Middle frontal gyrus (tissue), 1 donor: ENCODE data around the gene ARPC1A.
"Not testable (repeated sequence)": the region's sequence is repeated elsewhere in the genome, so short reads cannot be mapped to it uniquely, and the experiment has no call there.

Experiments used
- DNase-seq: peaks from one replicate; pipeline ENCODE4 v3.0.0-alpha.2; 2015; ENCODE audit warnings: low spot score; ENCODE audit errors: extremely low spot score

Gene ARPC1A

DNA sequence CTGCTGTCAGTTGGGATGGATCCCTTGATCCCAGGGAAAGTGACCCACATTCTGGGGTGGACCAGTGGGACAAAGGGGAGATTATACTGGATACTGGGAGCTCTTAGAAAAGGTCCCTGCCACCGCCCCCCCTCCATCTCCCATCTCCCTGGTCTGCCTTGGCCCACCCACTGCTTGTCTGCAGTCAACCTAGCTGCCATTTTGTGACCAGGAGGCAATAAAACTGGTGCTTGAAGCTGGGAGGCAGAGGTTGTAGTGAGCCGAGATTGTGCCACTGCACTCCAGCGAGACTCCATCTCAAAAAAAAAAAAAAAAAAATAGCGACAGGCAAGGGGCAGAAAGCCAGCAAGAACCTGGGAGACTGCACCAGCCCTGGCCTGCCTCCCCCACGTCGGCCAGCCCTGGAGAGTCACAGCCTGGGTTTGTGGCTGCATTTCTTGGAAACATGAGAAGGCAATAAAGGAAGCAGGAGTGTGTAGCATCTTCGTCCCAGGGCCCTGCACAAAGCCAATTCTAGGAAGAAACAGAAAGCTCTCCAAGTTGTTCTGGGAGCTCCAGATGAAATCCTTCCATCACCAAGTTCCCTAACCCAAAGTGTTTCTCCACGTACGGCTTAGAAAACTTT lies 44.2 kb downstream of the ARPC1A start:
- DNase-seq = no peak

DNA sequence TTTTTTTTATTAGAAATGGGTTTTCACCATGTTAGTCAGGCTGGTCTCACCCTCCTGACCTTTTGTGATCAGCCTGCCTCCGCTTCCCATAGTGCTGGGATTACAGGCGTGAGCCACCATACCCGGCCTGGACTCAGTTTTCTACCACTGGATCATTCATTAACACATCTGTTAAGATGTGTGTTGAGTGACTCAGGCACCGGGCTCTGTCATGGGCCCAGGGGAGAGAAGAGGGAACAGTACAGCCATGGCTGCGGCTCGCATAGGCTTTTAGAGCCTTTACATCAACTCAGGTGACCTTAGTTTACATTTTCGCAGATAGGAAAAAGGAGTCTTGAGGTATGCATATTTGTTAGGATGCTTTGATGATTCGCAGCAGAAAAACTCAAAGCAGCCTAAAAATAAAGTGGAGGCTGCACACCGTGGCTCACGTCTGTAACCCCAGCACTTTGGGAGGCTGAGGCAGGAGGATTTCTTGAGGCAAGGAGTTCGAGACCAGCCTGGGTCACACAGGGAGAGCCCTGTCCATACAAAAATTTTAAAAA lies 45.8 kb downstream of the ARPC1A start:
- no peak for DNase-seq

DNA sequence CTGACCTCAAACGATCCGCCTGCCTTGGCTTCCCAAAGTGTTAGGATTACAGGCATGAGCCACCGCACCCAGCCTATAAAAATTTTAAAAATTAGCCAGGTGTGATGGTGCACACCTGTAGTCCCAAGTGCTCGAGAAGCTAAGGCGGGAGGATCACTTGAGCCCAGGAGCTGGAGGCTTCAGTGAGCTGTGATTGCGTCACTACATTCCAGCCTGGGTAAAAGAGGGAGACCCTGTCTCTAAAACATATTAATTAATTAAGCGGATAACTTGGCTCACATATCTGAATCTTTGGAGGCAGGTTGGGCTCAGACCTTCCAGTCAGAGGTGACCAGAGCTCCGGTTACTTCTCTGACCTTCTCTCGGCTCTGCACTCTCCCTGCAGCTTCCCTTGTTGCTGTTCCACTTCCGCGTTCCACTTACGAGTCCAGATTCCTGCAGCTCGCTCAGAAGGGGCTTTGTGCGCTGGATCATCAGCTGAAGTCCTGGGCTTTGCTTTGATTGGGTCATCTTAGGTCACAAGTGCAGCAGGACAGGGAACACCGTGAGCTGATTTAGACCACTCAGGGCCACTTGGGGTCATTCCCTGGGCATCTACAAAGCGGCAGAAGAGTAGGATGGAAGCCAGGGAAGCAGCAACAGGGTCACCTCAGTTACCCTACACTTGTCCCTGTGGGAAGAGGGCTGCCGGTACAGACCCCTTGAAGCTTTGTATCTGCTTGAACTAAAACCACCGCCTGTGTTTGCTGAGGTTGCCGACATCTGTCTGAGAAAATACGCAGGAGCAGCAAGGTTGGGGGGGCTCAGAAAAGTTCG lies 46.8 kb downstream of the ARPC1A start:
- DNase-seq = no peak

DNA sequence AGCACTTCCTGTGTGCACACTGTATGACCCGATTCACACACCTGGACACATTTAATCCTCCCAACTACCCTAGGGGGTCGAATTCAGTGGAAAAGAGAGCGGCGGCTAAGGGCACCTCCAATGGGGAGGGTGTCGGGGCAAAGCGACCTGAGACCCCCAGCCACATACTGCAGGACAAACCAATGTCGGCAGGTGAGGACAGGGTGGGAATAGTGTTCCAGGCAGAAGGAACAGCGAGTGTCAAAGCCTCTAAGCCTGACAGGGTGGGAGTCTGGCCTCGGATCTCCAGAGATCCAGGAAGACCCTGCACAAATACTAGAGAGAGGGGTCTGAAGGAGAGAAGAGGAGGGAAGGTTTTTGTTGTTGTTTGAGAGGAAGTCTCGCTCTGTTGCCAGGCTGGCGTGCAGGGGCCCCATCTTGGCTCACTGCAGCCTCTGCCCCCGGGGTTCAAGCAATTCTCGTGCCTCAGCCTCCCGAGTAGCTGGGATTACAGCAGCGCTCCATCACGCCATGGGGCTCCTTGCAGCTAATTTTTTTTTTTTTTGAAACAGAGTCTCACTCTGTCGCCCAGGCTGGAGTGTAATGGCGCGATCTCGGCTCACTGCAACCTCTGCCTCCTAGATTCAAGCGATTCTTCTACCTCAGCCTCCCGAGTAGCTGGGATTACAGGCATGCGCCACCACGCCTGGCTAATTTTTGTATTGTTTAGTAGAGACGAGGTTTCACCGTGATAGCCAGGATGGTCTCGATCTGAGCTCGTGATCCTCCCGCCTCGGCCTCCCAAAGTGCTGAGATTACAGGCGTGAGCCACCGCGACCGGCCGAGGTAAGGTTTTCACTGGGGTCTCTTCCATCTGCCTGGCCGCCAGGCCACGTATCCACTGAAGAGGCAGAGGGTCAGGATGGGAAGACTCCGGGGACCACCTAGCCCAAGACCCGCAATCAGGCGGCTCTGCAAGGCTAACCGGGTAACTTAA lies 47.7 kb downstream of the ARPC1A start:
- DNase-seq = no peak

DNA sequence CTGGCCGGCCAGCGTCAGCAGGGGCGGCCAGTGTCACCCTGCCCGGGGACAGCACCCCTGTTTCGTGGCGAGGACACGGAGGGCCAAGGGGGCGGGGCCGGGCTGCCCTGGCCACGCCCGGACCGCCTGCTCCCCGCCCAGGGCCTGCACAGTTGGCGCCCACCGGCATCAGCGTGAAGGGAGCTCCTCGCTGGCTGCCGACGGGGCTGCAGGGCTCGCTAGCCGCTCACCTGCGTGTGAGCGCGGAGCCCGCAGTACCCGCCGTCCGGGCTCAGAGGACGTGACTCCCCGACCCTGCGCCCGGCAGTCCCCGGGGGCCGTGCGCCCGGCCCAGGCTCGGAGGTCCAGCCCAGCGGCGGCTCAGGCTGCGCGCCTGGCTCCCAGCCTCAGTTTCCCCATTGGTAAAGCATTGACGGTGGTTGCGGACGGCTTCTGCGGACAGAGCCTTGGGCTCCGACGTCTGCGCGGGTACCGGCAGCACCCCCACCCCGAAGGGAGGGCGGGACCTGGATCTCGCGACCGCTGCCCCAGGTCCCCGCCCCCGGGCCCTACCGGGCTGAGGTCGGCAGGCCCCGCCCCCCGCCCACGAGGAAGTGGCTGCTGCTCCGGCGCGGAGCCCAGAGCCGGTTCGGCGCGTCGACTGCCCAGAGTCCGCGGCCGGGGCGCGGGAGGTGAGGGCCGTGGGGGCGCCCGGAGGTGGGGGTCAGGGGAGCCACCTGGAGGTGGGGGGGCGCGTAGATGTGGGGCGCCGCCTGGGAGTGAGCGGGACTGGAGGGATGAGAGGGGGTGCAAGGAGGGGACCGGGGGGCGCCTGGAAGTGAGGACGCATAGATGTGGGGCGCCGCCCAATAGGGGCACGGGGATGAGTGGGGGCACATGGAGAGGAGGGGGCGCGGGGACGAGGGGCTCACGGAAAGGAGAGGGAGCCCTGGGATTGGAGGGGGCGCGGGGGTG lies 48.7 kb downstream of the ARPC1A start, which contains the start of gene ARPC1B:
TSS of gene ARPC1B (plus strand) at position 620 of the 954 bp plus-strand sequence. CDS start 10,985 bp downstream, outside the sequence.
- no peak for DNase-seq

DNA sequence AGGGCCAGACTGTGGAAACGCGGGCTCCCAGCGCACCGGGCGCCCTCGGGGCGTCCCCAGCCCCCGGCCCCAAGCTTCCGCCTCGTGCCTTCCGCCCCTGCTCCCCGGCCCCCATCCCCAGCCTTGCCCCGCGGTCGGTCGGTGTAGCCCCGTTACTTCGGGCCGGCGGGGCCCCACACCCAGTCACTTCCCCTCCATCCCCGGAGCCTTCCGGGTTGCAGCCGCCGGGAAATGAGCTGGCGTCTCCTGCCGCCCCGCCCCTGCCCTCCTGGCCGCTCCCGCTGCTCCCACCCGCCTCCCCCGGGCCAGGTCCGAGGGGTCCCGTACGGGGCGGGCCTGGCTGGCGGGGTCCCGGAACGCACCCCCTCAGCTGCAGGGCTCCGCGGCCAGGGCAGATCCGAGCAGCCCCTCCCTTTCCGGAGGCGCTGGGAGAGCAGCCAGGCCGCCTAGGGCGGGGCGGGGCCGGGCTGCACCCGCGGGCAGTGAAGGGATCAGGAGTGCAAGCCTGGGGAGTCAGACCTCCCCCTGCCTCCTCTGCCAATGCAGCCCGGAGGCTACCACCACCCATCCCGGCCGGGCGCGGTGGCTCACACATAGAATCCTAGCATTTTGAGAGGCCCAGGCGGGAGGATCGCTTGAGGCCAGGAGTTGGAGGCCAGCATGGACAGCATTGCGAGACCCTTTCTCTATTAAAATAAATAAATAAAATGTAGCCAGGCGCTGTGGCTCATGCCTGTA lies 49.5 kb downstream of the ARPC1A start:
- no peak for DNase-seq

DNA sequence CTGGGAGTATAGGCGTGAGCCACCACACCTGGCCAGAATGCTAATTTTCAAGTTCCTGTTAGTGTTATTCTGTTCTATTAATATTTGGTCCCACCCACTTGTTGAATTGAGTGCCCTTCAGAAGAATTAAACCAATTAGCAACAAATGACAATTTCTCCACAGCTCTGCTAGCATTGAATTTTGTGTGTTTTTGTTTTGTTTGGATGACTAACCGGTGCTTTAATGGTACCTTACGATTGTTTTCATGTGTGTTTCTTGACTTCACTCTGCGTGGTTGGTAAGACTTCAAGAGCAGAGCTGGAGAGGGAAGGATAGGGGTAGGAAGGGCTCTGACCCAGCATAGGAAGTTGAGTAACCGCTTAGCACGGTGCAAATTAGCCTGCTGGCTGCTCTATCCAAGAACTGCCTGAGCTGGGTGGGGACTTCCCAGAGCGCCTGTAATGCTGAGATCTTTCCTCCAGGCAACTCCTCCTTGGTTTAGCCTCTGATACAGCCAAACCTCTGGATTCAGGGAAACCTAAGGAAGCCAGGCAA lies 53.4 kb downstream of the ARPC1A start:
- DNase-seq = no peak

DNA sequence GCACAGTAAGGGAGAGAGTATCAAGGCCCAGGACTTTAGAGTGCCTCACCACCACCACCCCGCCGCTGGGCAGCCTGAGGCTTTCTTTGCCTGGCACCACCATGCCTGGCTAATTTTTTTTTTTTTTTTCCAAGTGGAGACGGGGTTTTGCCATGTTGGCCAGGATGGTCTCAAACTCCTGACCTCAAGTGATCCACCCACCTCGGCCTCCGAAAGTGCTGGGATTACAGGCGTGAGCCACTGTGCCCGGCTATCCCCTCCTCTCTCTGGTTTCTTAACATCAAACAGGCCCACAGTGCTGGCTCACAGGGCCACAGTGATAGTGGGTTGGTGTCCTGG lies 54.0 kb downstream of the ARPC1A start:
- DNase-seq = not testable (repeated sequence)

DNA sequence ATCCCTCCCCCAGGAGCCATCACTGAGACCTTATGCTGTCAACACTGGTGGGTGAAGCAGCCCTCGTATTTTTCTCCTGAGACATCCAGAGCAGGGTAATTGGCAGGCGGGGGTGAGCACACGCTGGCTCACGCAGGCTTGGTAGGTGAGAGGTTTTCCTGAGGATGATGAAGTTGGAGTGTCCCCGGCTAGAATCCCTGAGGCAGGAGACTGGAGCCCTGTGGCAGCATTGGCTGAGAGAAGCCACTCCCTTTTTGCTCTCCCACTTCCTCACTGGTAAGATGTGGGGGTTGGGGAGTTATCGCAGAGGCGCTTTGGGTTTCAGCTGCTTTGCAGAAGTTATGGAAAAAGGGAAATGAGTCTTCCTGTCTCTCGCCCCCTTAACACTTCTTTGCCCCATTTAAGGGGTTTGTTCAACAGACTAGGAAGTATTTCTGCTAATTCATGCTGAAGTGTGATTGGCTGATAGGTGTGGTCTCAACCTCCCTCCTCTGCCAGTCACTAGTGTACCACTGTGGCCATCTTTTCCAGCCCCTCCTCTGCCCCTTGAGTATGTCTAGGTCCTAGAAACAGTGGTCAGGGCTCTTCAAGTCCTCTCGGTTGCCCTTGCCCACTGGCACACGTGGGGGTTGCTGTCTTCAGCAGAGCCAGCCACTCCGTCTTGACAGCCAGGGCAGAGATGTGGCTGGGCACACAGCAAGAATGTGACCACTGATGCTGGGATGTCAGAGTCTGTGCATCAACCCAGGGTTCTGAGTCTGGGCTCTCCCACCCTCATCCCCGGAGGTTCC lies 54.5 kb downstream of the ARPC1A start:
- DNase-seq = peak; percentile 20

DNA sequence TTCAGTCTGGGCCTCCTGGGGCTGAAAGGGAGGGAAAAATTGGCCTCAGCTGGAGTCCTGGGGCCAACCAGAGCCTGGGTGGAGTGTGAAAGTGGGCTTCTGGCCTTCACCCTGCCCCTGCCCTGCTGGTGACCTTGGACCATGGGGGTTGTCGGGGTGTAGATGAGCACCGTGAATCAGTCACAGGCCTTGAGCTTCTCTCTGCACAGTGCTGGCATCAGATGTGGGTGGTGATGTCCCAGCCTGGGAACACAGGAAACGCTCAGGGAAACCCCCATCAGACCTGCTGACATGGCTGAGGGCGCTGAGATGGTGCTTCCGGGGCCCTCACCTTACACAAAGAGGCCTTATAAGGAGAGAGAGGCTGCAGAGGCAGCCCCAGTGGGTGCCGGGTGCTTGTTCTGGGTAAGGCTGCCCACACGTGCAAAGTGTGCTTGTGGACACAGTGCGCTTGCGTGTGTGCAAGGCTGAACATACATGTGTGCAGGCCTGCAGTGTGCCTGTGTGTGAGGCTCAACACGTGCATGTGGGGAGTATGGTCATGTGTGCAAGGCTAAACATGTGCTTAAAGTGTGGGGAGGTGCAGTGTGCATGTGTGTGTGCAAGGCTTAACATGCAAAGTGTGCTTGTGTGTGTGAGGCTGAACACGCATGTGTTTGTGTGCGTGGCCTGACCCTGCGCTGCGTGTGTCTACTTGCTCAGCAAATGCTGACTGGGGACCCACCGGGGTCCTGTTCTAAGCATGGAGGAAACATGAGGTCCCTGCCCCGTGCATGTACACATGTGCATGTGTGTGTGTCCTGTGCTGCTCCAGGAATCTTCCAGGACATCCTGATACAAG lies 55.3 kb downstream of the ARPC1A start:
- DNase-seq = no peak

DNA sequence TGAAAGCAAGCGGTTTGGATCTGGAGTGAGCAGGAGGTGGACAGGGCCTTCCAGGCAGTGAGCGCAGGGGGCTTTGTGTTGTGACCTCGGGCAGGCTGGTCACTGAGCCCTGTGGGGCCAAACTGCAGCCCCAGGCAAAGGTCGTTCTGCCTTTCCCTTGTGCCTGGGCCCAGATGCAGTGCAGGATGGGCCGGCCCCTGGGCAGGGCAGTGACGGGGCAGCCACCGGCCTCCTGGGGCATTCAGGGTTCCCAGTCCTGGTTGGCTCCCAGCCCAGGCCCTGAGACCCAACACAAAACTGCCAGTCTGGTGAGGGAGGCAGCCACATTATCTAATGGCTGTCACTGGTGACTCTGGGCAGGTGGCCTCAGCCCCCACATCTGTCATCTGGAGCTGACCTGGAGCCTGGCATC lies 56.0 kb downstream of the ARPC1A start:
- DNase-seq = no peak

DNA sequence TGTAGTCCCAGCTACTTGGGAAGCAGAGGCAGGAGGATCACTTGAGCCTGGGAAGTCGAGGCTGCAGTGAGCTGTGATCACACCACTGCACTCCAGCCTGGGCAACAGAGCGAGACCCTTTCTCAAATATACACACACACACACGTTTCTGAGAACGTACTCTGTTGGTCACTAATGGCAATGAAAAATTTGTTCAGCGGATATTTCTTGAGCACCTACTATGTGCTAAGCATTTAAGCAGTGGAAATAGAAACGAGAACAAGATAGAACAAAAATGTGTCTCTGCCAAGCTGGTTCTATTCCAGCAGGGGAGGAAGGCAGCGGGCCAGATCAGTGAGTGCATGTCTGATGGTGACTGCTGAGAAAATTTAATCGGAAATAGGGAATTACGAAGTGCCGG lies 57.5 kb downstream of the ARPC1A start:
- no peak for DNase-seq

DNA sequence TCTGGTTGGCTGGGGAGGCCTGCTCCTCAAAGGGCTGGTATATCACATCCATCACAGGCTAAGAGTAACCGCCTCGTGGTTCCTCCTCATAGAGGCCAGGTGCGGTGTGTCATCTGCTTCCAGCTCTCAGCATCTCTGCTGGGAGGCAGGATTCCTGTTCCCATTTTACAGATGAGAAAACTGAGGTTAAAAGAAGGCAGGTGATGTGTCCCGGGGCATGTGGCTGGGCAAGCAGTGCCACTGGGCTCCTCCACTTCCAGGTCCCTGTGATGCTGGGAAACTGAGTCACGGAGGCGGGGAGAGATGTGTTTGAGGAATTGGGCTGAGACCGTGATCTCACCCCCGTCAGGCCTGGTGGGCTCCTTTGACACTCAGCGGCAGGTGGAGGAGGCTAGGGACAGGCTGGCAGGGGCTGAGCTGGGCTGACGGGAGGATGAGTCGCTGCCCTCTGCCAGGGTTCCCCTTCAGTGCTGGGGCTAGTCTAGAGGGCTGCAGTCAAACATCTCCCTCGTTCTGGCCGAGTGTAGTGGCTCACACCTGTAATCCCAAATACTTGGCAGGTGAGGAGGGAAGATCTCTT lies 58.2 kb downstream of the ARPC1A start:
- no peak for DNase-seq

DNA sequence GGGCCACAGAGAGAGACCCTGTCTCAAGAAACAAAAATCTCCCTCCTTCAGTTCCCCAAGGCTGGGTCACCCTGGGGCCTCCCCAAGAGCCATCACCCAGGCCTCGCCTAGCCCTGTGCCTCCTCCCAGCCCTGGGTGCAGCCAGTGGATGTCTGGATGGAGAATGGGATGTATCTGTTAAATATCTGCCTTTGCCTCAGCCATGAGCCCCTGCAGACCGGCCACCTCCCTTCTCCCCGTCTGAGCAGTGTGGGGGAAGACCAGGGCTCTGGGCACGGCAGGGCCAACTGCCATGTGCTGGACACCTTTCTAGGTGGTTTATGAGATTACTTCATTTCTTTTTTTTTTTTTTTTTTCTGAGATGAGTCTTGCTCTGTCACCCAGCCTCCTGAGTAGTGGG lies 58.8 kb downstream of the ARPC1A start:
- no peak for DNase-seq

DNA sequence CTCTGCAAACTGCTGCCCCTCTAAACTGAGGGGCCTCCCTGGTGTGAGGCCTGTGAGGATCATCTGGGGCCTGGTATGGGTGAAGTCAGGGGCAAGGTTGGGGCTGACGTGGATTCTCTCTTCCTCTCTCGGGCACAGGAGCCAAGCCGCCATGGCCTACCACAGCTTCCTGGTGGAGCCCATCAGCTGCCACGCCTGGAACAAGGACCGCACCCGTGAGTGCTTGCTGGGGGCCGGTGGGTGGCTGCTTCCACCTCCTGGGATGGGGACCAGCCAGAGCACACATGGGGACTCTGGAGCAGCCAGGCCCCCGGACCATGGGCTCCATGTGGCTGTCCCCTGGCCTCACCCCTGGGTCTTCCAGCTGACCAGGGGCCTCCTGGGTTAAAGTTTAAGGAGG lies 59.9 kb downstream of the ARPC1A start:
- no peak for DNase-seq

DNA sequence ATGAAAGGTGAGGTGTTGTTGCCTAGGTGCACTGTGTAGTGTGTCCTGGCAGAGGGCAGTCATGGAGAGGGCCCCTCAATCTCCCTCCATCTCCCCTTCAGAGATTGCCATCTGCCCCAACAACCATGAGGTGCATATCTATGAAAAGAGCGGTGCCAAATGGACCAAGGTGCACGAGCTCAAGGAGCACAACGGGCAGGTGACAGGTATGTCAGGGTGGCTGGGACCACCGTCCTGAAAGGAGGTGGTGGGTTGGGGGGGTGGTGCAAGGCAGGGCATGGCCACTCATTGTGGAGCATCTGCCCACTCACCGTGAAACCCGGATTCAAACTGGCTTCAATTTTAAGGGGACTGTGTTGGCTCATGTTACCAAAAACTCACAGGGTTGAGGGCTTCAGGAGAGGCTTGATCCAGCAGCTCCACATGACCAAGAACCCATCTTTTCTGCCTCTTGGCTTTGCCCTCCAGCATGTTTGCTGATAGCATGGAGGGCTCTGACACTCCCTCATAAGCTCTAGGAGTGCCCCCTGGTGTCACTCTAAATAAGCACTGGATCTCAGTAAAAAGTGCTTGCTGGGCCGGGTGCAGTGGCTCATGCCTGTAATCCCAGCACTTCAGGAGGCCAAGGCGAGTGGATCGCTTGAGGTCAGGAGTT lies 61.0 kb downstream of the ARPC1A start:
- no peak for DNase-seq

DNA sequence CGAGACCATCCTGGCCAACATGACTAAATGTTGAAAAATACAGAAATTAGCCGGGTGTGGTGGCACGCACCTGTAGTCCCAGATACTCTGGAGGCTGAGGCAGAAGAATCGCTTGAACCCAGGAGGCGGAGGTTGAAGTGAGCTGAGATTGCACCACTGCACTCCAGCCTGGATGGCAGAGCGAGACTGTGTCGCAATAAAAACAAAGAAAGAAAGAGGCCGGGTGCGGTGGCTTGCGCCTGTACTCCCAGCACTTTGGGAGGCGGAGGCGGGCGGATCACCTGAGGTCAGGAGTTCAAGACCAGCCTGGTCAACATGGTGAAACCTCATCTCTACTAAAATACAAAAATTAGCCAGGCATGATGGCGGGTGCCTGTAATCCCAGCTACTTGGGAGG lies 61.5 kb downstream of the ARPC1A start:
- DNase-seq = not testable (repeated sequence)
